Fibroblast of lung (primary cell): ENCODE measurements around the gene TTLL11. TPM values are rescaled to one million over a fixed set of nuclear protein-coding genes. Genes with fewer than 3 reads are reported as not detected.

Experiments used
- DNase-seq, 2 donors: peaks; one replicate each; pipeline versions ENCODE4 v3.0.0 to v3.0.0-alpha.2; 2010; ENCODE audit warnings: low read depth in 2 of 2
- H2AFZ ChIP-seq: 2 replicates; pipeline ENCODE4 v1.5.1; 2012; ENCODE audit warnings: low read length, control low read depth, inconsistent platforms
- H3K27ac ChIP-seq: 2 replicates; pipeline ENCODE4 v1.5.1; 2011; ENCODE audit warnings: low read length, control low read depth; ENCODE audit not compliant: insufficient read depth
- H3K27me3 ChIP-seq: 2 replicates; pipeline ENCODE4 v1.5.1; 2011; ENCODE audit warnings: mild to moderate bottlenecking, low read length; ENCODE audit not compliant: control insufficient read depth, insufficient read depth
- H3K36me3 ChIP-seq: 2 replicates; pipeline ENCODE4 v1.5.1; 2011; ENCODE audit warnings: low read length; ENCODE audit not compliant: control insufficient read depth, insufficient read depth
- H3K4me1 ChIP-seq: 2 replicates; pipeline ENCODE4 v1.5.1; 2011; ENCODE audit warnings: low read length; ENCODE audit not compliant: control insufficient read depth, insufficient read depth; ENCODE audit errors: extremely low read depth
- H3K4me2 ChIP-seq: 2 replicates; pipeline ENCODE4 v1.5.1; 2011; ENCODE audit warnings: low read length, control low read depth; ENCODE audit not compliant: insufficient read depth; ENCODE audit errors: extremely low read depth
- H3K4me3 ChIP-seq, 4 experiments: fragments of 200-600 bp in 1 of 4; sonication (generic) in 1 of 4; replicated peaks in 1 of 4; 2 replicates each; pipeline ENCODE4 v1.5.1; 2011 to 2016; ENCODE audit warnings: low read length in 4 of 4, low read depth in 3 of 4, mild to moderate bottlenecking in 3 of 4, control low read depth in 2 of 4, inconsistent platforms in 1 of 4, mixed read lengths in 1 of 4; ENCODE audit not compliant: insufficient read depth in 1 of 4; ENCODE audit errors: control extremely low read depth in 1 of 4
- H3K79me2 ChIP-seq: 2 replicates; pipeline ENCODE4 v1.5.1; 2012; ENCODE audit warnings: mild to moderate bottlenecking, low read length, inconsistent platforms; ENCODE audit not compliant: control insufficient read depth, insufficient read depth
- H3K9ac ChIP-seq: 2 replicates; pipeline ENCODE4 v1.5.1; 2011; ENCODE audit warnings: mild to moderate bottlenecking, low read length, control low read depth; ENCODE audit not compliant: insufficient read depth
- H3K9me3 ChIP-seq: 2 replicates; pipeline ENCODE4 v1.5.1; 2012; ENCODE audit warnings: low read depth, low read length; ENCODE audit not compliant: control insufficient read depth, insufficient read depth
- H4K20me1 ChIP-seq: 2 replicates; pipeline ENCODE4 v1.5.1; 2011; ENCODE audit warnings: low read length; ENCODE audit not compliant: control insufficient read depth, insufficient read depth; ENCODE audit errors: extremely low read depth
- EZH2 ChIP-seq: IDR thresholded peaks from 2 replicates; pipeline ENCODE4 v1.5.1; 2012; ENCODE audit warnings: low read length, control low read depth, mild to moderate bottlenecking; ENCODE audit errors: missing control alignments
- polyA plus RNA-seq, 2 donors: library from polyadenylated mRNA; depleted of rRNA in 1 of 2; stranded (reverse) in 1 of 2; unstranded in 1 of 2; fragments of >200 nt; gene quantifications; 2 replicates each; pipeline ENCODE4 v1.2.1, GENCODE V29; 2011 to 2012; ENCODE audit warnings: missing spikeins in 1 of 2
- total RNA-seq: library from RNA; depleted of rRNA; stranded (reverse); fragments of >200 nt; gene quantifications from 2 replicates; pipeline ENCODE4 v1.2.1, GENCODE V29; 2014
- TF ChIP-seq, protein P1 (sequence below), 2 donors: IDR thresholded peaks in 1 of 2; conservative IDR thresholded peaks in 1 of 2; 1 replicate in 1 of 2; 2 replicates in 1 of 2; pipeline ENCODE4 v1.5.1; 2011 to 2012; ENCODE audit warnings: low read length in 2 of 2, control low read depth in 1 of 2, inconsistent platforms in 1 of 2, low read depth in 1 of 2, mild to moderate bottlenecking in 1 of 2

TTLL11 gene
- total and polyA plus RNA-seq, 2 donors (not counting 1 experiment from before 2014, with no cell fraction given), result 3.9 to 4.8 TPM

DNA sequence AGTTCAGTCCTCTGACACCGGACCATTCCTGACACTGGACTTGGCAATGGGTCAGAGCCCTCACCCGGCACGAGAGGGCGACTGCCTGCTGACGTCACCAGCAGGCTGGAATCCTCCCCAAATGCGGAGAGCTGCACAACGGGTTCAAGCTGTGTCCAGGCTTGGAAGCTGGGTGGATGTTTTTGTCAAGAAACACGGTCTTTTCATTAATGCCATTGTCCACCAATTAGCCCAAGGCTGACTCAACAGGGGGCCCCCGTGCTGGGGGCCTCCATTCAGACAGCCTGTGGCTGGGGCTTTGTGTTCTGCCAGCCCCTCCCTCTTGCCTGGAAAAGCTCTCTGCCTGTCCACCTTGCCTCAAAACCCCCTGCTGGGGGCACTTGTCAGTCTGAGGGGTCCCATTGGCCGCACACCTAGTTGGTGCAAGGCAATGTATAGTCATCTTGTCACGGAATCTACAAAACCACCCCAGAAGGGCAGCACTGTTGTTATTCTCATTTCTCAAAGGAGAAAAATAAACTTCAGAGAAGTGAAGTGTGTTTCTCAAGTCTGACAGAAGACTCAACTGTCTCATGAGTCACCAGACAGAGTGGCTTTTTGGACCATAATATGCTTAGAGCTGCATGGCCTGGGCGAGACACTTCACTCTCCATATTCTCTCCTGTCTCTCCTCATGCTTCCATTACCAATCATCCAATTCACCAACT, 41.9 kb upstream of the TTLL11 start:
- H3K4me3 ChIP-seq, result no peak overlapping the region
- H3K27ac ChIP-seq, result no peak overlapping the region
- DNase-seq, result peak in 1 of 2 donors; percentile 35
- H3K9me3 ChIP-seq, result no peaks in the 10 kb centered on the region
- no peaks in the 10 kb centered on the region for H3K36me3 ChIP-seq
- H3K9ac ChIP-seq, result no peak overlapping the region
- peaks cover 5% of the 10 kb centered on the region for H3K27me3 ChIP-seq
- peaks cover 2% of the 10 kb centered on the region for H3K4me1 ChIP-seq
- H3K4me2 ChIP-seq, result peak overlapping the region; percentile 8
- no peak for TF ChIP-seq EZH2
- TF ChIP-seq, protein P1, sequence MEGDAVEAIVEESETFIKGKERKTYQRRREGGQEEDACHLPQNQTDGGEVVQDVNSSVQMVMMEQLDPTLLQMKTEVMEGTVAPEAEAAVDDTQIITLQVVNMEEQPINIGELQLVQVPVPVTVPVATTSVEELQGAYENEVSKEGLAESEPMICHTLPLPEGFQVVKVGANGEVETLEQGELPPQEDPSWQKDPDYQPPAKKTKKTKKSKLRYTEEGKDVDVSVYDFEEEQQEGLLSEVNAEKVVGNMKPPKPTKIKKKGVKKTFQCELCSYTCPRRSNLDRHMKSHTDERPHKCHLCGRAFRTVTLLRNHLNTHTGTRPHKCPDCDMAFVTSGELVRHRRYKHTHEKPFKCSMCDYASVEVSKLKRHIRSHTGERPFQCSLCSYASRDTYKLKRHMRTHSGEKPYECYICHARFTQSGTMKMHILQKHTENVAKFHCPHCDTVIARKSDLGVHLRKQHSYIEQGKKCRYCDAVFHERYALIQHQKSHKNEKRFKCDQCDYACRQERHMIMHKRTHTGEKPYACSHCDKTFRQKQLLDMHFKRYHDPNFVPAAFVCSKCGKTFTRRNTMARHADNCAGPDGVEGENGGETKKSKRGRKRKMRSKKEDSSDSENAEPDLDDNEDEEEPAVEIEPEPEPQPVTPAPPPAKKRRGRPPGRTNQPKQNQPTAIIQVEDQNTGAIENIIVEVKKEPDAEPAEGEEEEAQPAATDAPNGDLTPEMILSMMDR (conservative IDR thresholded peaks at IDR 0.05 in 1 of 2, IDR thresholded peaks at IDR 0.05 in 1 of 2; ENCODE audit: low read depth in 1 of 2, low read length in 2 of 2), result no peak
- no peaks in the 10 kb centered on the region for H4K20me1 ChIP-seq
- H3K79me2 ChIP-seq, result no peaks in the 10 kb centered on the region
- no peak overlapping the region for H2AFZ ChIP-seq

DNA sequence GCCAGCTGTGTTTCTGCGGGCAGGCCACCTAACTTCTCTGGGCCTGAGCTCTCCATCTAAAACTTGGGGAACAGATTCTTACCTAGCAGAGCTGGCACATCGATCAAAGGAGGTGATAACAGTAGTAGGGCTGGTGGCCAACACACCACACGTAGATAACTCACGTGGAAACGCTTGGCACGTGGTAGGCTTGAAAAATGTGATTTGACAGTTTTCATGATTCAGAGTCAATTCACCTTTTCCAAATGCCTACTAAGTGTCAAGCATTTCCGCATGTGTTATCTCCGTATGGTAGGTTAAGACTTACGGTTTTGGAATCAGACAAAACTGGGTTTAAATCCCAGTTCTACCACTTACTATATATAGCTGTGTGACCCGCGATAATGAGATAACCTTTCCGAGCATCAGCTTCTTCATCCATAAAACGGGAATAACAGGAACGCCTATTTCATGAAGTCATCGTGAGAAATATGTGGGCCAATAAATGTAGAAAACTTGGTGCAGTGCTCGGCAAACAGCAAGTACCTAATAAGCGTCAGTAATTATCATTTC, 41.0 kb upstream of the TTLL11 start:
- TF ChIP-seq, protein P1 (conservative IDR thresholded peaks at IDR 0.05 in 1 of 2, IDR thresholded peaks at IDR 0.05 in 1 of 2; ENCODE audit: low read depth in 1 of 2, low read length in 2 of 2), result no peak
- TF ChIP-seq EZH2, result no peak
- H3K9ac ChIP-seq, result no peak overlapping the region
- no peak overlapping the region for H3K4me3 ChIP-seq
- H3K27me3 ChIP-seq, result peaks cover 5% of the 10 kb centered on the region
- no peaks in the 10 kb centered on the region for H4K20me1 ChIP-seq
- no peak overlapping the region for H2AFZ ChIP-seq
- no peak for DNase-seq
- no peaks in the 10 kb centered on the region for H3K79me2 ChIP-seq
- no peaks in the 10 kb centered on the region for H3K9me3 ChIP-seq
- H3K27ac ChIP-seq, result no peak overlapping the region
- H3K4me2 ChIP-seq, result no peak overlapping the region
- peaks cover 2% of the 10 kb centered on the region for H3K4me1 ChIP-seq
- H3K36me3 ChIP-seq, result no peaks in the 10 kb centered on the region

DNA sequence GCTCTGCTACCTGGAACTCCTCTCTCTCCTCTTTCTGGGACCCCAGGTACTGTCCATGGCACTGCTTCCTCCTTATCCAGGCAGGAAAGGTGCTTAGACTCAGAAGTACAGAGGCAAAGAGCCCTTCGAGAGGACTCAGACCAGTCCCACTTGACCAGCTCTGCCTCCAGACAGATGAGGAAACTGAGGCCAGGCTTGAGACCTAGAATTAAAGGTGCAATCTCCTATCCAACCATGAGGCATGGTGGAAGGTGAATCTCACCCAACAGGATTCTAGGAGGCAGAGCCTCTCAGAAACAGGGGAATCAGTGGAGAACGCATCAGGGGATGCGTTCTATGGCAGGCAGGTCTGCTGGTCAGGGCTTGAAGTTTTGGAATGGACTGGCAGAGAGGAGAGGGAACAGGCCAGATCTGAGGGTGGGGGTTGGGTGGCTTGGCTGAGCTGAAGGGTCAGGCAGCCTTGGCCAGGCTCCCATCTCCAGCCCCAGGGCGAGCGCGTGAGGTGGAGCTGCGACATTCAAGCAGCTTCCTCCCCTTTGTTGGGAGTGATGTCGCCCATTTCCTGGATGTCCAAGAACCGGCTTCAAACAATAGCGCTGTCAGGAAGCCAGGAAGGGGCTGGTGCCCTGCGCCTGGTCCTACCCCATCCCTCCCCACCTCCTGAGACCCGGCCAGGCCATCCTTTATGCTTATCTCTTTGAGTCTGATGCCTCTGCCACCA, 40.3 kb upstream of the TTLL11 start:
- H3K27ac ChIP-seq, result no peak overlapping the region
- TF ChIP-seq, protein P1 (conservative IDR thresholded peaks at IDR 0.05 in 1 of 2, IDR thresholded peaks at IDR 0.05 in 1 of 2; ENCODE audit: low read depth in 1 of 2, low read length in 2 of 2), result no peak
- TF ChIP-seq EZH2, result no peak
- no peaks in the 10 kb centered on the region for H3K36me3 ChIP-seq
- peaks cover 2% of the 10 kb centered on the region for H3K4me1 ChIP-seq
- peaks cover 5% of the 10 kb centered on the region for H3K27me3 ChIP-seq
- H3K9me3 ChIP-seq, result no peaks in the 10 kb centered on the region
- no peak for DNase-seq
- H3K4me3 ChIP-seq, result no peak overlapping the region
- H3K9ac ChIP-seq, result no peak overlapping the region
- no peaks in the 10 kb centered on the region for H4K20me1 ChIP-seq
- no peaks in the 10 kb centered on the region for H3K79me2 ChIP-seq
- no peak overlapping the region for H2AFZ ChIP-seq
- H3K4me2 ChIP-seq, result no peak overlapping the region
